Measurements from ENCODE around the gene GLIS1. TPM values are rescaled to one million over a fixed set of nuclear protein-coding genes. Genes with fewer than 3 reads are reported as not detected.

The GLIS1 gene
- polyA plus RNA-seq, 3 donors from 2014 or later: not detected

DNA sequence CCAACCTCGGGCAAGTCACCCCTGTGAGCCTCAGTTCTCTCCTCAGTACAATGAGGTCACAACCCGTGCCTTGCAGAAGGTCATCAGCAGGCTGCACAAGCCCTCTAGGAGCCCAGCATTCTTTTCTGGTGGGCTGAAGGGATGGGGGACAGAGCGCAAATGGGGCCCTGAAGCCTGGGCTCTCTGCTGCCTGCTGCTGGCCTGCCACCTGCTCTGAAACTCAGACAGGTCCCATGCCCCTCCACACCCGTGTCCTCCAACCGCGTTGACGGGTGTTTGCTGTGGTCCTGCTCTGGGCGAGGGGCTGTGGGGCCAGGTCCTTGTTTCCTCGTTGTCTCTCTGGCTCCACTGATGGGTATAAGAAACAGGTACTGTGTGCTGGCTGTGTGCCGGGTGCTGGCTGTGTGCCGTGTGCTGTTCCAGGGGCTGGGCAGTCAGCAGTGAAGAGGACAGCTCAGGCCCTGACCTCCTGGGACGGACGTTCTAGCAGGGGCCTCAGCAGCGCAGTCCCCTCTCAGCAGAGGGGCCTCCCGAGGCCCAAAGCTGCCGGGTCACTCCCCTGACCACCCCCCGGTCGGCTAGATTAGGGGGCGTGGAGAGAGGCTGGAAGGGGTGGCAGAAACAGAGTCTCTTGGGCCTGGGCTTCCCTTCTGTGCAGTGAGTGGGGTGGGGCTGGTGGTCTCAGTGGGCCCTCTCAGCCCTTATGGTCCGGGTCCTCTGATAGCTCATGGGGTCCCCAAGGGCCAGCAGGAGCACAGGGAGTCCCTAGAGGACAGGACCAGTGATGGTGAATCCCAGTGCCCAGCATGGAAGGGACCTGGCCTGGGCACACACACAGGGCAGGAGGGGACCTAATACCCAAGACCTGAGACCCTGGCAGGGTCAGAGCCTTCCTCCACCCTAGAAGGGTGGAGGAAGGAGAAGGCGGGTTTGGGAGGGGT, 237.6 kb downstream of the GLIS1 start:
- H3K9me3 Mint-ChIP-seq: no peaks in the 10 kb centered on the region
- no peak for DNase-seq
- H3K36me3 Mint-ChIP-seq: no peaks in the 10 kb centered on the region
- H3K27me3 Mint-ChIP-seq (ENCODE audit: low read depth in 3 of 3): peaks cover 0 to 1% (median 0%) of the 10 kb centered on the region in 3 donors
- peaks cover 9 to 10% of the 10 kb centered on the region in 2 donors for H3K4me1 Mint-ChIP-seq
- no peak overlapping the region for H3K27ac Mint-ChIP-seq
- no peak overlapping the region for H3K4me3 Mint-ChIP-seq

DNA sequence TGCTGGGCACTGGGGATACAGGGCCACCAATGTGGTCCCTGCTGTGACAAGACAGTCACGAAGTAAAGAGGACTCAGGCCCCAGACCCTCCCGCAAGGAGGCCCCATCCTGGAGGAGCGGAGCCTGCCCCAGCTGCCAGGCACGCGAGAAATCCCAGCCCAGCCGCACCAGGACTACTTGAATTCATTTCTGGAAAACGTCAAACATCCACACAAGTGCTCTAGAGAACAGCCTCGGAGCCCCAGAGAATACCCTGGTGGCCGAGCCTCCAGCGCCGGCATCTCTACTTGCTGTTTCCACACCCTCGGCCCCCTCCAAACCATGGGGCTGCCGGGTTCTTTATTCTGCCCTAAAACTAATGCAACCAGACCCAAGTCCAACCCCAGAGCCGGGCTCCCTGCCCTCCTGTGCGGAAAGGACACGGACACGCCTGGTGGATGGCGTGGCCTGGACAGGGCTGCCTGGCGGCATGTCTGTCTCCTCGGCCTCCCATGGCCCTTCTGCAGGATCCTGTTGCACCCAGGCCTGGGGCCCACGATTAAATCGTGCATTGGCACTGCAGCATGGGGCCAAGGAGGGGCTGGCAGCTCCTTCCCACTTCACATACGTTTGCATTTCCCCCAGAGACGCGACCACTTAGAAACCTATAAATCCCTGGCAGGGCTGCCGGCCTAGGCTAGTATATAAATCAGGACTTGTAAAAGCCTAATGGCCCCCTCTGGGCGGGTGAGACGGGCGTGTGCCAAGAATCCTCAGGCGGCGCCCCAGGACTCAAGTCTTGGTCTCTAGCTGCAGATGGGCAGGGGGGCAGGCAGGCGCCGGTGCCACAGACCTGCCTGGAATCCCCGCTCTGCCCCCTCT, 238.5 kb downstream of the GLIS1 start:
- Mint-ChIP-seq H3K4me1 (peaks cover 9 to 10% of the 10 kb centered on the region in 2 donors), H3K36me3 (no peaks in the 10 kb centered on the region), H3K27ac (no peak overlapping the region), H3K9me3 (no peaks in the 10 kb centered on the region), H3K27me3 (ENCODE audit: low read depth in 3 of 3) (peaks cover 0 to 1% (median 0%) of the 10 kb centered on the region in 3 donors), H3K4me3 (no peak overlapping the region)
- DNase-seq: no peak

- H3K4me1 Mint-ChIP-seq: peaks cover 9 to 10% of the 10 kb centered on the region in 2 donors
- H3K36me3 Mint-ChIP-seq: no peaks in the 10 kb centered on the region
- DNase-seq: no peak
- peak overlapping the region in 1 of 5 donors; percentile 23 for H3K4me3 Mint-ChIP-seq
- peak overlapping the region in 1 of 6 donors; percentile 23 for H3K27ac Mint-ChIP-seq
- H3K27me3 Mint-ChIP-seq (ENCODE audit: low read depth in 3 of 3): peaks cover 0 to 1% (median 0%) of the 10 kb centered on the region in 3 donors
- no peaks in the 10 kb centered on the region for H3K9me3 Mint-ChIP-seq
Observed at GRCh38 chr1:53499257-53500203, 239.4 kb downstream of the GLIS1 start.

GRCh38 chr1:53498555-53499131, 240.3 kb downstream of the GLIS1 start:
- H3K9me3 Mint-ChIP-seq: no peaks in the 10 kb centered on the region
- peak in 1 of 3 donors; percentile 11 for DNase-seq
- H3K27me3 Mint-ChIP-seq (ENCODE audit: low read depth in 3 of 3): peaks cover 0 to 1% (median 0%) of the 10 kb centered on the region in 3 donors
- H3K4me1 Mint-ChIP-seq: peaks cover 9 to 10% of the 10 kb centered on the region in 2 donors
- H3K4me3 Mint-ChIP-seq: peak overlapping the region in 1 of 5 donors; percentile 23
- no peaks in the 10 kb centered on the region for H3K36me3 Mint-ChIP-seq
- peak overlapping the region in 1 of 6 donors; percentile 43 for H3K27ac Mint-ChIP-seq

DNA sequence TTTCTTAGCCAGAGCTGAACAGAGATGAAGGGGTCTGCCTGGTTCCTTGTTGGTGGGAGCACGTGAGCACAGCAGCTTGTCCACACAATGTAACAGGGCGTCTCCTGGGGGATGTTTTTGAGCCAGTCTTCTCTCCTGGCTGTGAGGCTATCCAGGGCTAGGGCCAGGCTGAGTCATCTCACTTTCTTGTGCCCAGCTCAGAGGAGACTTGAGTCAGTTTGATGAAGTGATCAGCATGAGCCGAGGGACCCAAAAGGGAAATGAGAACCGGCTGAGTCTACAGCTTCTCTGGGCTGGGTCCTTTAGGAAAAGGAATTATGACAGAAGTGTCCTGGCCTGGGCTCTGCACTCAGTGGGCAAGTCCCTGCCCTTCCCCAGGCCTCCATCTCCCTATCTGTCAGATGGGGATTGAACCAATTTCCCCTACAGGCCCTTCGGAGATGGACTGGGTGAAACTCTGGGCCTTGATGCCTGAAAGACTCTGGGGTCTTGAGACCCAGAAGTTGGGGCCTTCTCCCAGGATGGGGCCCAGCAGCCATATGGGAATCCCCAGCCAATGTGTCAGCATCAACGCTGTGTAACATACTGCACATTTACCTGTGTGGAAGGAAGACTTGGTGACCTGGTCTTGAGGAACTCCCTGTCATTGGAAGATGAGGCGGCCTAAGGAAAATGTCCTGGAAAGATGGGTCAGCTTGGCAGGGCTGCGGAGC, 243.2 kb downstream of the GLIS1 start:
- Mint-ChIP-seq H3K27ac (no peak overlapping the region), H3K4me1 (peaks cover 9 to 10% of the 10 kb centered on the region in 2 donors), H3K4me3 (no peak overlapping the region), H3K9me3 (no peaks in the 10 kb centered on the region), H3K36me3 (no peaks in the 10 kb centered on the region), H3K27me3 (ENCODE audit: low read depth in 3 of 3) (peaks cover 0 to 1% (median 0%) of the 10 kb centered on the region in 3 donors)
- no peak for DNase-seq

DNA sequence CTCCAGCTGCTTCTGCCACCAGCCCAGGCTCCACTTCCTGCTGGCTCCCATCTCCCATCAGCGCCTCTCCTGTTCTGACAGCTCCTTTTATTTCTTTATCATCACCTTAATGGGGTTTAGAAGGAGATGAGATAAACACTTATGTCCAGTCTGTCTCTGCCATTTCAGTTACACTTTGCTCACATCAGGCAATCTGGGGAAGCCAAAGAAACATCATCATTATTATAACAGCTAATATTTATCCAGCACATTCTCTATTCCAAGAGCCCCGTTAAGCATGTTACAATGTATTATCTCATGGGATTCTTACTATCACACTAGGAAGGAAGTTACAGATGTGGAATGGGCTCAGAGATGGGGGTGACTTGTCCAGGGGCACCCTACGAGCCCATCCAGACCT, 248.6 kb downstream of the GLIS1 start:
- no peaks in the 10 kb centered on the region for H3K9me3 Mint-ChIP-seq
- DNase-seq: no peak
- no peaks in the 10 kb centered on the region for H3K36me3 Mint-ChIP-seq
- peaks cover 4 to 9% (median 5%) of the 10 kb centered on the region in 3 donors for H3K27me3 Mint-ChIP-seq (ENCODE audit: low read depth in 3 of 3)
- no peak overlapping the region for H3K4me3 Mint-ChIP-seq
- no peak overlapping the region for H3K27ac Mint-ChIP-seq
- no peaks in the 10 kb centered on the region for H3K4me1 Mint-ChIP-seq

- Mint-ChIP-seq H3K27ac (no peak overlapping the region), H3K4me1 (no peaks in the 10 kb centered on the region), H3K9me3 (no peaks in the 10 kb centered on the region), H3K36me3 (no peaks in the 10 kb centered on the region), H3K4me3 (no peak overlapping the region), H3K27me3 (ENCODE audit: low read depth in 3 of 3) (peaks cover 4 to 14% (median 5%) of the 10 kb centered on the region in 3 donors)
- no peak for DNase-seq
Observed at GRCh38 chr1:53486395-53487026, 252.5 kb downstream of the GLIS1 start.

DNA sequence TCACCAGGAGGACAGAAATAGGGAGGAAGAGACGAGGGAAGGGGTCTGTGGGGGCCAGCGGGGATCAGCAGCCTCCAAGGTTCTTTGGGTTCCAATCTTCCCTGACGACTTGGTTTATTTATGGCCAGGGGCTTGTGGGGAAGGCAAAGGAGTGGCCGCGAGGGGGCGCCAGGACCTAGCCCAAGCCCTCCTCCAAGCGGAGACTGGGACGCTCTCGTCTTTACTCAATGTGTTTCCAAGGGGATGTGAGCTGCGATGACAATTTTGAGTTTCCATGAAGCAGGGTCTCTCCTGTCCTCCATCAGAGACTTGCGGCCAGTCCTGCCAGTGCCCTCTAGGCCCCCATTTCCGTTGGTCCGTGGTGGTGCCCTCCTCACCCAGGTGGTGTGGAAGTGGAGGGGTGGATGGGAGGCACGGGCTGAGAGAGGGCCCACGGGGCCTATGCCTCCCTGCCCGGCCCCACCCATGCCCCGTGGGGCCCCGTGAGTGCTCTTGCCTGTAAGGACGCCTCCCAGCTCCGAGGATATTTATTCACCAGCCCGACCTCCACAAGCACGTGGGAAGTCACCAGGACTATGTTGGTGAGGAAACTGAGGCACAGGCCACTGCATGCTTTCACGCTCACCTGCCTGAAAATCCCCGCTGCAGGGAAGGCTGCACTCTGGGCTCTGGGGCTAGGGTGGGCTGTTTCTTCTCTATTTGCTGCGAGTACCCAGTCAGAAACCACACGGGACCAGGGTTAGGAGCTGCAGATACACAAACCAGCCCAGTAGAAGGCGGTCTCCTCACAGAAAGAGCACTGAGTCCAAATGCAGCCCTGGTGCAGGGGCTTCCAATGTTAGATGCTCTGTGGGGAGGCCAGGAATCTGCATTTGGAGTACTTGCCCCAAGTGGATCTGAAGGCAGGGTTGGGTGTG, 253.2 kb downstream of the GLIS1 start:
- no peaks in the 10 kb centered on the region for H3K9me3 Mint-ChIP-seq
- peaks cover 4 to 14% (median 5%) of the 10 kb centered on the region in 3 donors for H3K27me3 Mint-ChIP-seq (ENCODE audit: low read depth in 3 of 3)
- no peaks in the 10 kb centered on the region for H3K4me1 Mint-ChIP-seq
- H3K36me3 Mint-ChIP-seq: no peaks in the 10 kb centered on the region
- DNase-seq: peak; percentile 54 to 67 (median 62)
- no peak overlapping the region for H3K4me3 Mint-ChIP-seq
- H3K27ac Mint-ChIP-seq: no peak overlapping the region

DNA sequence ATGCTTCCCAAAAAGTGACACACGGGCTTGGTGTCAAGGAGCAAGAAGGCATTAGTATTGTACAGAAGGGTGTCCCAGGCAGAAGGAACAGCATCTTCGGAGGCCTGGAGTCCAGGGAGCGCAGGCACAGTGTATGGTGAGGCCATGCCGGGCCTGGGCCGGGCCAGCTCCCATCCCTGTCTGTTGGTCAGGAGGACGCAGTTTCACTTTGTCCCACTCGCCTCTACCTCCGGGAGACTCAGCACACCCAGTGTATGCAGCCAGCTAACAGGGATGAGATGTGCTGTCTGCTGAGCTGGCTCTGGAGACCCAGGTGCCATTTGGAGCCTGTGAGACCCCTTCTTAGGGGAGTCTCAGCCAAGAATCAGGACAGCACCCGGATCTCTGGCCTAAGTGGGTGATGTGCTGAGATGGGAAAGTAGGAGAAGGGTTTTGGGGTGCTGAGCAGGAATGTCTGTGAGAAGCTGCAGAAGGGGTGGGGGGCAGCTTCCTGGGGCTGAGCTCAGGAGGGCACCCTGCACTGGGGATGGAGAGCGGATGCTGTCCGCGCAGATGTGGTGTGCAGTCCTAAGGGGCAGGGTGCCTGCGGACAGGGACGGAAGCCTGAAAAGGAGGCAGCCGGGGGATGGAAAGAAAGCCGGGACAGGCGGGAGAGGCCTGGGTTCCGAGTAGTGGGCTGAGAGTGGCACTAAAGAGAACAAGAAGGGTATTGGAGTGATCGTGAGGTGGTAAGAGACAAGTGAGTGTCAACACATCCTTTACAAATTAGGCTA, 254.1 kb downstream of the GLIS1 start:
- no peaks in the 10 kb centered on the region for H3K36me3 Mint-ChIP-seq
- no peaks in the 10 kb centered on the region for H3K9me3 Mint-ChIP-seq
- H3K27me3 Mint-ChIP-seq (ENCODE audit: low read depth in 3 of 3): peaks cover 4 to 15% (median 5%) of the 10 kb centered on the region in 3 donors
- DNase-seq: no peak
- H3K4me1 Mint-ChIP-seq: no peaks in the 10 kb centered on the region
- no peak overlapping the region for H3K4me3 Mint-ChIP-seq
- no peak overlapping the region for H3K27ac Mint-ChIP-seq

- Mint-ChIP-seq H3K4me1 (no peaks in the 10 kb centered on the region), H3K36me3 (no peaks in the 10 kb centered on the region), H3K27me3 (ENCODE audit: low read depth in 3 of 3) (peaks cover 5 to 18% (median 7%) of the 10 kb centered on the region in 3 donors), H3K9me3 (no peaks in the 10 kb centered on the region), H3K4me3 (no peak overlapping the region), H3K27ac (no peak overlapping the region)
- DNase-seq: no peak
Observed at GRCh38 chr1:53483656-53484055, 255.3 kb downstream of the GLIS1 start.

DNA sequence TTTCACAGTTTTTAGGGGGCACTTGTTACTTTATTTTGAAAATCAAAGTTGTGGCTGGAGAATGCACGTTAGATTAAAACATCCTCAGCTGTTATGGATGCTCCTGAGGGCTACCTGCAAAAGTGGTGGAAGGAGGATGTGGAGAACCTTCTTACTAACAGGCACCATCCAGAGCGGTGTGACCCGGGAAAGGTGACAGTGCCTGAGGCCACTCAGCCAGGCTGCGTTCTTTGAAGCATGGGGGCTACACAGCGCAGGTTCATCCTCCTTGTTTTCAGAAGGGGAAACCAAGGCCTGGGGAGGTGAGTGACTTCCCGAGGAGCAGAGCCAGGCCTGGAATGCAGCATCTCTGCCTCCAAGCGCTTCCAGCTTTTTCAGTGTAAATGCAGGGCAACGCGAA, 255.8 kb downstream of the GLIS1 start:
- Mint-ChIP-seq H3K27me3 (ENCODE audit: low read depth in 3 of 3) (peaks cover 3 to 18% (median 3%) of the 10 kb centered on the region in 3 donors), H3K4me1 (no peaks in the 10 kb centered on the region), H3K4me3 (no peak overlapping the region), H3K9me3 (no peaks in the 10 kb centered on the region), H3K27ac (no peak overlapping the region), H3K36me3 (no peaks in the 10 kb centered on the region)
- DNase-seq: no peak
